OCI-LY7 (cell line): ENCODE measurements around the gene ARL13A. TPM values are rescaled to one million over a fixed set of nuclear protein-coding genes. Genes with fewer than 3 reads are reported as not detected.

Experiments used
- BruUV-seq: library from RNA; stranded (reverse); fragments of 400-500 nt; replicated peaks from 2 replicates; lab custom pipeline; 2021; lab: Mats Ljungman, UMichigan
- CTCF ChIA-PET: fragments of 300-600 bp; sonication (Branson Sonifier 250); formaldehyde crosslinking; loops from one replicate; lab custom pipeline; 2022; ENCODE audit warnings: antibody characterized with exemption; ENCODE audit not compliant: unreplicated experiment; lab: Charles Lee
- POLR2A ChIA-PET: fragments of 300-600 bp; sonication (Branson Sonifier 250); formaldehyde crosslinking; loops from one replicate; lab custom pipeline; 2022; ENCODE audit warnings: antibody characterized with exemption; lab: Charles Lee
- DNase-seq: peaks from one replicate; pipeline ENCODE4 v3.0.0-alpha.2; 2015; ENCODE audit warnings: low spot score
- H2AFZ ChIP-seq: fragments of 200-600 bp; sonication (generic), shearing (Covaris generic); 2 replicates; pipeline ENCODE4 v1.6.1; 2014; ENCODE audit warnings: mild to moderate bottlenecking, antibody characterized with exemption, low read length, moderate library complexity
- H3K27ac ChIP-seq: fragments of 200-600 bp; sonication (generic); 2 replicates; pipeline ENCODE4 v1.5.1; 2014; ENCODE audit warnings: mixed run types, low read depth, mild to moderate bottlenecking, moderate library complexity, low read length, inconsistent platforms; ENCODE audit not compliant: poor library complexity, severe bottlenecking
- H3K36me3 ChIP-seq: fragments of 200-600 bp; sonication (generic); 2 replicates; pipeline ENCODE4 v1.6.1; 2014; ENCODE audit warnings: mild to moderate bottlenecking, antibody characterized with exemption, low read length, moderate library complexity, mixed read lengths; ENCODE audit not compliant: insufficient read depth
- H3K4me1 ChIP-seq: fragments of 200-600 bp; sonication (generic); 2 replicates; pipeline ENCODE4 v1.5.1; 2014; ENCODE audit warnings: mild to moderate bottlenecking, low read length; ENCODE audit not compliant: insufficient read depth, poor library complexity, severe bottlenecking
- H3K4me2 ChIP-seq: fragments of 200-600 bp; sonication (generic); 2 replicates; pipeline ENCODE4 v1.6.1; 2014; ENCODE audit warnings: mild to moderate bottlenecking, low read length
- H3K4me3 ChIP-seq: fragments of 200-600 bp; sonication (generic); 2 replicates; pipeline ENCODE4 v1.5.1; 2014; ENCODE audit warnings: mild to moderate bottlenecking, low read depth, low read length; ENCODE audit not compliant: poor library complexity, severe bottlenecking
- H3K79me2 ChIP-seq: fragments of 200-600 bp; sonication (generic); 2 replicates; pipeline ENCODE4 v1.6.1; 2016; ENCODE audit warnings: low read depth, mild to moderate bottlenecking, low read length, moderate library complexity, mixed read lengths; ENCODE audit not compliant: insufficient read depth
- H3K9me2 ChIP-seq: fragments of 200-600 bp; sonication (generic); 2 replicates; pipeline ENCODE4 v1.6.1; 2016; ENCODE audit warnings: mild to moderate bottlenecking, low read length, mixed read lengths; ENCODE audit not compliant: insufficient read depth
- H3K9me3 ChIP-seq: fragments of 200-600 bp; sonication (generic); 2 replicates; pipeline ENCODE4 v1.6.1; 2014; ENCODE audit warnings: mild to moderate bottlenecking, mixed run types, low read length, mixed read lengths
- H4K20me1 ChIP-seq: fragments of 200-600 bp; sonication (generic); 2 replicates; pipeline ENCODE4 v1.6.1; 2014; ENCODE audit warnings: mild to moderate bottlenecking, antibody characterized with exemption, low read length, moderate library complexity, mixed read lengths; ENCODE audit not compliant: insufficient read depth
- CTCF ChIP-seq: fragments of 200-600 bp; sonication (generic); conservative IDR thresholded peaks from 2 replicates; pipeline ENCODE4 v1.5.1; 2014; ENCODE audit warnings: mild to moderate bottlenecking, antibody characterized with exemption, low read length, moderate library complexity, mixed read lengths
- EZH2phosphoT487 ChIP-seq: fragments of 200-600 bp; sonication (generic); IDR thresholded peaks from 2 replicates; pipeline ENCODE4 v1.6.1; 2018; ENCODE audit warnings: low read depth, borderline replicate concordance, mild to moderate bottlenecking, mixed run types, antibody characterized with exemption, low read length, moderate library complexity, mixed read lengths
- intact Hi-C: fragments of 100-400 bp; cut with micrococcal nuclease; formaldehyde crosslinking; loops from one replicate; pipeline ENCODE4 v1.10.0; 2022; ENCODE audit not compliant: unreplicated experiment
- total RNA-seq, 2 experiments: library from RNA; depleted of rRNA in 1 of 2; stranded (reverse); fragments of >200 nt in 1 of 2; shearing (Covaris generic) in 1 of 2; gene quantifications; 2 replicates each; pipeline ENCODE4 v1.2.3, GENCODE V29; 2014 to 2022

Gene ARL13A
- total RNA-seq, 2 experiments from 2014 or later: not detected

- TF ChIP-seq EZH2phosphoT487: no peak
- no peak for TF ChIP-seq CTCF
- Histone ChIP-seq H2AFZ (no peak overlapping the region), H3K79me2 (no peaks in the 10 kb centered on the region), H3K27ac (no peak overlapping the region), H3K4me1 (no peaks in the 10 kb centered on the region), H3K4me2 (no peak overlapping the region), H4K20me1 (no peaks in the 10 kb centered on the region), H3K9me2 (no peaks in the 10 kb centered on the region), H3K9me3 (no peaks in the 10 kb centered on the region), H3K36me3 (peaks cover 49% of the 10 kb centered on the region), H3K4me3 (no peak overlapping the region)
- CTCF ChIA-PET: no interaction called here
- no TSS peak for BruUV-seq
- POLR2A ChIA-PET: interaction anchor here (0.7 kb wide), 1 partner anchor 19 kb away, joined by 3 read pairs; no protein-coding TSS in a partner anchor
- intact Hi-C loops: no loop called here
- no peak for DNase-seq
These were observed 70.7 kb downstream of the ARL13A start for GRCh38 chrX:101040197-101040596.

Other genes starting within 250 kb of the ARL13A start
- not detected in 2 replicates for gene SYTL4, start 237.6 kb upstream of the ARL13A start, total RNA-seq (2014; rRNA removed; shearing (Covaris generic))
- gene SYTL4, start 237.6 kb upstream of the ARL13A start, total RNA-seq (2022): not detected in 2 replicates
- 26.5 and 30.4 TPM in 2 replicates for gene CSTF2, start 149.3 kb upstream of the ARL13A start, total RNA-seq (2014; rRNA removed; shearing (Covaris generic))
- 30.0 and 32.6 TPM in 2 replicates for gene CSTF2, start 149.3 kb upstream of the ARL13A start, total RNA-seq (2022)
- 0.05 TPM in 1 of 2 replicates, not detected in the other for gene NOX1, start 95.3 kb upstream of the ARL13A start, total RNA-seq (2014; rRNA removed; shearing (Covaris generic))
- gene NOX1, start 95.3 kb upstream of the ARL13A start, total RNA-seq (2022): not detected in 2 replicates
- gene XKRX, start 40.8 kb upstream of the ARL13A start, total RNA-seq (2014; rRNA removed; shearing (Covaris generic)): 5.8 and 6.4 TPM in 2 replicates
- 8.4 and 11.8 TPM in 2 replicates for gene XKRX, start 40.8 kb upstream of the ARL13A start, total RNA-seq (2022)
- gene TRMT2B, start 82.4 kb downstream of the ARL13A start, total RNA-seq (2014; rRNA removed; shearing (Covaris generic)): 20.7 and 25.3 TPM in 2 replicates
- 24.8 and 33.9 TPM in 2 replicates for gene TRMT2B, start 82.4 kb downstream of the ARL13A start, total RNA-seq (2022)
- gene TMEM35A, start 109.2 kb downstream of the ARL13A start, total RNA-seq (2014; rRNA removed; shearing (Covaris generic)): not detected in 2 replicates
- not detected in 2 replicates for gene TMEM35A, start 109.2 kb downstream of the ARL13A start, total RNA-seq (2022)
- 27.7 and 28.4 TPM in 2 replicates for gene CENPI, start 128.5 kb downstream of the ARL13A start, total RNA-seq (2014; rRNA removed; shearing (Covaris generic))
- gene CENPI, start 128.5 kb downstream of the ARL13A start, total RNA-seq (2022): 45.5 and 47.4 TPM in 2 replicates